ENCODE results near the gene IL6ST.
A peak's percentile ranks its signal among the peaks of the same experiment; 100 is the strongest.
"Not testable (repeated sequence)": the region's sequence is repeated elsewhere in the genome, so short reads cannot be mapped to it uniquely, and the experiment has no call there.

Gene IL6ST

GRCh38 chr5:56003679-56004078 lies 8.9 kb upstream of the IL6ST start:
- DNase-seq, result no peak

DNA sequence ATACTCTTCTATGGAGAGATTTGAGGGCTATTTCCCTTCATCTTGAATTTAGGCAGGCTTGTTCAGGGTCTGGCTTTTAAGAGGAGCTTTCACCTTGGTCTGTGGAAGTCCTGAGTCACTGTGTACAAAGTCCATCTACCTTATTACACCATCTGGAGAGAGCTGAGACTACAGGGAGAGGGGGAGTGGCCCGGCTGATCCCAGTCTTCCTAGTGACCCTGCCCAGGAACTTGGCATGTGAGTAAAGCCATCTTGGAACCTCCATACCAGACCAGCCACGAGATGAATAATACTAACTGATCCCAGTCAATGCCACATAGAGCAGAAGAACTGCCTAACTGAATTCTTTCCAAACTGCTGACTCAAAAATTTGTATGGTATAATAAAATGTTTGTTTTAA lies 8.4 kb upstream of the IL6ST start:
- DNase-seq, result no peak

DNA sequence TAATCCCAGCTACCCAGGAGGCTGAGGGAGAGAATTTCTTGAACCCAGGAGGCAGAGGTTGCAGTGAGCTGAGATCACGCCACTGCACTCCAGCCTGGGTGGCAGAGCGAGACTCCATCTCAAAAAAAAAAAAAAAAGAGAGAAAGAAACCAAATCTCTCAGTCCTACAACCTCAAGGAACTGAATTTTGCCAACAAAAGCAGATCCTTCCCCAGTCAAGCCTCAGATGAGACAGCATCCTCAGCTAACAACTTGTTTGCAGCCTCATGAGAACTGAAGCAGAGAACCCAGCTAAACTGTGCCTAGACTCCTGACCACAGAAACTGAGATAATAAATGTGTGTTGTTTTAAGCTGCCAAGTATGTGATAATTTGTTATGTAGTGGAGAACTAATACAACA lies 7.5 kb upstream of the IL6ST start:
- DNase-seq, result no peak

DNA sequence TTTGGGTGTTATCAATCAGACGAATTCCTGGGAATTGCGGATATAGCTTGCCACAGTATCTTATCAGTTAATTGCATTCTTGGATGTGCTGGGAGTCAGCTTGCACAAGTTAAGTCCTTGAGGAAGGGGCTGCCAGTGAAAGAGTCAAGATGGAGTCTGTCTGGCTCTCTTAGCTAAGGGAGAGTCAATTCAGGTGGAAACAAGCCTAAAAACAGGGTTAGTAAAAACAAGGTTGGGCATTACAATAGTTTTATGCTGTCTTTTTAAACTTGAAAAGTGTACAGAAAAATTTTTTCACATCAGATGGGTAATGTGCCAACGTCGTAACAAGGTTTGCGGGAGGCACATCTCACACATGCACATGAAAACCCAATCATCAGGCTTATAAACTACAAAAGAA lies 5.5 kb upstream of the IL6ST start:
- DNase-seq, result not testable (repeated sequence)

DNA sequence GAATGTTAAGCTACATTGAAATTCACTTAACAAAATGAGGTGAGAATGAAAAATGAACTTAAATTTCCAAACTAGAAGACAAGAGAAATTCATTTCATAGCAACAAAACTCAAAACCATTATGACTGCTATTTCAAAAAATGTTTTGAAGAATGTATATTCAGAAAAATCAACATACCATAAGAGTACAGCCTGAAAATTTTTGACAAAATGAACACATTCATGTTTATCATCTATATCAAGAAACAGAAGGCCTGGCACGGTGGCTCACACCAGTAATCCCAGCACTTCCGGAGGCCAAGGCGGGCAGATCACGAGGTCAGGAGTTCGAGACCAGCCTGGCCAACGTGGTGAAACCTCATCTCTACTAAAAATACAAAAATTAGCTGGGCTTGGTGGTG lies 4.2 kb upstream of the IL6ST start:
- no peak for DNase-seq

DNA sequence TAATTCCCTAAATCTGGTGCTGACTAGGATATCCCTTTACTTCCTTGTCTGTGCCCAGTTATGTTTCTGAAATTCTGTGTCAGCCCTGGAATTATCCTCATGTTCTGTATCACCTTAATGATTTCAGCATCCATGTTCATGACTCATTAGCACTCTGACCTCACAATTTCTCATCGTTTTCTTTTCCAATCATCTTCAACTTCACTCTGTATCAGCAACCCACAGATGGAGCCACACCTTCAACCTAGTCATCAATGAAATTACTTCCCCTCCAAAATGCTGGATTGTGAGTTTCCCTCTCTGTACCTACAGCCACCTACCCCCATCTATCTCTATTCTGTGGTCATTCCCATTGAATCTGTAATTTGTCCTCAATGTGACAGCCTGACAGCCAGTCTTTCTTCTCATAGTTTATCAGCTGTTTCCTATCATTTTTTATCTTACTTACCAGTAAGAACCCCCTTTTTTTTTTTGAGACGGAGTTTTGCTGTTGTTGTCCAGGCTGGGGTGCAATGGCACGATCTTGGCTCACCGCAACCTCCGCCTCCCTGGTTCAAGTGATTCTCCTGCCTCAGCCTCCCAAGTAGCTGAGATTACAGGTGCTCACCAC lies 3.1 kb upstream of the IL6ST start:
- DNase-seq, result no peak

GRCh38 chr5:55994998-55995914 lies 493 bp upstream of the IL6ST start:
- peak; percentile 96 for DNase-seq

DNA sequence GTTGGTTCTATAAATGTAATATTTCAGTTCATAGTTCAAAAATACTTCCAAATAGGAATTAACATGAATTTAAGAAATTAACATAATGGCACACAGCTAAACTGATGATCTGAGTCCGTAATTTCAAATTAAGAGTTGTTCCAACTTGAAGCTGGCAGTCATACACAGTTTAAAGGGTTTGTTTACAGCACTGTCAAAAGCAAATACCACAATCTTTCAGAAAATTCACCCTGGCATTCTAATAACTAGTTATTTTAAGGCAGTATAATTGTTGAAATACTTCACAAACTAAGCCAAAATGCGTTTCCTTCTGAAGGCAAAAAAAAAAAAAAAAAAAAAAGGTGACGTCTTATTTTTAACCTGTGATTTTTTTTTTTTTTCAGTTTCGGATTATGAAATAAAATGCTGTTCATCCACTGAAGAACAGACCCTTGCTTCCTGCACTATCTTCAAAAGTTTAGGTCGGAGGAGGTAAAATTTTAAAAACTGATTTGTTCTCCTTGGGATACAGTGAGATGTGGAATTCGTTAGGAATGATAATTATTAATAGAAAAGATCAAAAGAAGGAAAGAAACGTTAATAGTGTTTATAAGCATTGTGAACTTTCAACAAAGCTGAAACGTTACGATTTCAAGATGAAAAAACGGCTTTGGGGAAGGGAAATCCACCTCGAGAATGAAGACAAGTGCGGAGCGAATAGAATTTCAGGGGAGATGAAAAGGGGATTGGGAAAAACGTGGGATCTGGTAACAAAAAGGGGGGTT lies 850 bp downstream of the IL6ST start:
- no peak for DNase-seq

- DNase-seq, result no peak
Measured at GRCh38 chr5:55993013-55993412, 1.8 kb downstream of the IL6ST start.

- DNase-seq, result no peak
Measured at GRCh38 chr5:55991768-55992486, 2.8 kb downstream of the IL6ST start.

DNA sequence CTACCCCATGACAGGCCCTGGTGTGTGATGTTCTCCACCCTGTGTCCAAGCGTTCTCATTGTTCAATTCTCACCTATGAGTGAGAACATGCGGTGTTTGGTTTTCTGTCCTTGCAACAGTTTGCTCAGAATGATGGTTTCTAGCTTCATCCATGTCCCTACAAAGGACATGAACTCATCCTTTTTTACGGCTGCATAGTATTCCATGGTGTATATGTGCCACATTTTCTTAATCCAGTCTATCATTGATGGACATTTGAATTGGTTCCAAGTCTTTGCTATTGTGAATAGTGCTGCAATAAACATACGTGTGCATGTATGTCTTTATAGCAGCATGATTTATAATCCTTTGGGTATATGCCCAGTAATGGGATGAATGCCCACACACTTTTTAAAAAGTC lies 3.9 kb downstream of the IL6ST start:
- not testable (repeated sequence) for DNase-seq

GRCh38 chr5:55989860-55990259 lies 4.9 kb downstream of the IL6ST start:
- DNase-seq, result no peak

DNA sequence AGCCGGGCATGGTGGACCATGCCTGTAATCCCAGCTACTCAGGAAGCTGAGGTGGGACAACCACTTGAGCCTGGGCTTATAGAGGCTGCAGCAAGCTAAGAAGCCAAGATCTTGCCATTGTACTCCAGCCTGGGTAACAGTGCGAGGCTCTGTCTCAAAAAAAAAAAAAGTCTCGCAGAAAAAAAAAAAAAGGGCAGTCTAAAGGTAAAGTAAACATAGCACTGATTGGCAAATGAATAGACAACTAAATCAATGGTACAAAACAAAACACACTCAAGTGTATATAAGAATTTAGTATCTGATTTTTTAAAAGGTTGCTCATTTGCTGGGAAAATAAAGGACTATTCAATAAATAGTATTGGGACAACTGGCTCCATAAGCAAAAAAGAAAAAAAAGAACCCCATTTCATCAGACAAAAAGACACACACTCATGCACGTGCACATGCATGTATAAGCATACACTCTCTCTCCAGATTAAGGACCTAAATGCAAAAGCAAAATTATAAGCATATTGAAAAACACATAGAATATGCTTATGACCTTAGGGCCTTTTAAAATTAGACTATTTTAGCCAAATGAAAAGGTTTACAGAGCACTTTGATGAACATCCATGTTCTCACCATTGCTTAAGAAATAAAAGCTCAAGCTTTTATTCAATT lies 5.7 kb downstream of the IL6ST start:
- no peak for DNase-seq

DNA sequence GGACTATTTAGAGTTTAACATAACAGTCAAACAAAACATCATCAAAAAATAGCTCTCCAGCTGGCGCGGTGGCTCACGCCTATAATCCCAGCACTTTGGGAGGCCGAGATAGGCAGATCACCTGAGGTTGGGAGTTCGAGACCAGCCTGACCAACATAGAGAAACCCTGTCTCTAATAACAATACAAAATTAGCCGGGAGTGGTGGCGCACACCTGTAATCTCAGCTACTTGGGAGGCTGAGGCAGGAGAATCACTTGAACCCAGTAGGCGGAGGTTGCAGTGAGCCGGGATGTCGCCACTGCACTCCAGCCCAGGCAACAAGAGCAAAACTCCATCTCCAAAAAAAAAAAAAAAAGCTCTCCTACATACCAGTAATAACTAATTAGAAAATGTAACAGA lies 6.3 kb downstream of the IL6ST start:
- DNase-seq, result not testable (repeated sequence)

DNA sequence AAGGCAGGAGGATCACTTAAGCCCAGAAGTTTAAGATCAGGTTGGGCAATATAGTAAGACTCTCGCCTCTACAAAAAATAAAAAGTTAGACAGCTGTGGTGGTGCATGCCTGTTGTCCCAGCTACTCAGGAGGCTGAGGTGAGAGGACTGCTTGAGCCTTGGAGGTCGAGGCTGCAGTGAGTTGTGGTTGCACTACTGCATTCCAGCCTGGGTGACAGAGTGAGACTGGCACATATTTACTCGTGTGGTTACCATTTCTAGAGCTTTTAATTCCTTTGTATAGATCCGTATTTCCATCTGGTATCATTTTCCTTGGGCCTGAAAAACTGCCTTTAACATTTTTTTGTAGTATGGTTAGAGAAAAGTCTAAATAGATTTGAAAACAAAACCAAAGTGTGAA lies 7.8 kb downstream of the IL6ST start:
- no peak for DNase-seq

GRCh38 chr5:55985181-55985580 lies 9.6 kb downstream of the IL6ST start:
- DNase-seq, result no peak

- no peak for DNase-seq
Measured at GRCh38 chr5:55983986-55984385, 10.8 kb downstream of the IL6ST start.

DNA sequence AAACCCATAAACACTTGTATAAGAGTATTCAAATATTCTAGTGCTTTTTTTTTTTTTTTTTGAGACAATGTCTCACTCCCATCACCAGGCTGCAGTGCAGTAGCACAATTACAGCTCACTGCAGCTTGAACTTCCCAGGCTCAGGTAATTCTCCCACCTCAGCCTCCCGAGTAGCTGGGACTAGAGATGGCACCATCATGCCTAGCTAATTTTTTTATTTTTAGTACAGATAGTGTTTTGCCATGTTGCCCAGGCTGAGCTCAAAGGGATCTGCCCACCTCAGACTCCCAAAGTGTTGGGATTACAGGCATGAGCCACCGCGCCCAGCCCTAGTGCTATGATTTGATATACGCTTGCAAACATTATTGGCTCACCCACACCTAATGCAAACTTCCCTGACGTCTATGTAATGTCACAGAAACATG lies 11.8 kb downstream of the IL6ST start:
- DNase-seq, result no peak

GRCh38 chr5:55973296-55973695 lies 21.5 kb downstream of the IL6ST start:
- no peak for DNase-seq

DNA sequence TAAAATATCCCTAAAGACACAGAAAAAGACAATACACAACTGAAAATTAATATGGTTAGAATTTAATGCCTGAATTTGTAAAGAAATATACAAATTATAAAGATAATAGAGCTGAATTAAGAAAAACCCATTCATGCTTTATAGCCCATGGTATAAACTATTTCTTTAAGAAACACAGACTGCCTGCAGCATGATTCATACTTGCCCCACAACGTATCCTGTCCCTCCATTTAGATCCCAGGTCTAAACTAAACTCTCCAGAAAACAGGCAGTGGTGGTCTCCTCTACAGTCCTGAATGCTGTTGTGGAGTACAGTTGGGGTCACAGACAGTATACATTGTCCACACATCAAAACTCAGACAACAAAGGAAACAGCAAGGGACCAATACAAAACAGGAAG lies 24.8 kb downstream of the IL6ST start:
- no peak for DNase-seq

DNA sequence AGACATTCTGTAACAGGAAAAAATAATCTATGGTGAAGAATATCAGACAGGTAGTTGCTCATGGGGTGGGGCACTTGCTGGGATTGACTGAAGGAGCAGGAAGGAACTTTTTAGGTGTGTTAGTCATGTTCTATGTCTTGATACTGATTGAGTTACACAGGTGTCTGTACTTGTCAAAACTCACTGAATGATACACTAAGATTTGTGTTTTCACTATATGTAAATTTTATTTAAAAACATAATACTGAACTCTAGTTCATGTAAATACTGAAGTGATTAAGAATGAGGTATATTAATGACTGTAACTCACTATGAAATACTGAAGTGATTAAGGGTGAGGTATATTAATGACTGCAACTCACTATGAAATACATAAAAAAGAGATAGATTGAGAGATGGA lies 28.5 kb downstream of the IL6ST start:
- no peak for DNase-seq

DNA sequence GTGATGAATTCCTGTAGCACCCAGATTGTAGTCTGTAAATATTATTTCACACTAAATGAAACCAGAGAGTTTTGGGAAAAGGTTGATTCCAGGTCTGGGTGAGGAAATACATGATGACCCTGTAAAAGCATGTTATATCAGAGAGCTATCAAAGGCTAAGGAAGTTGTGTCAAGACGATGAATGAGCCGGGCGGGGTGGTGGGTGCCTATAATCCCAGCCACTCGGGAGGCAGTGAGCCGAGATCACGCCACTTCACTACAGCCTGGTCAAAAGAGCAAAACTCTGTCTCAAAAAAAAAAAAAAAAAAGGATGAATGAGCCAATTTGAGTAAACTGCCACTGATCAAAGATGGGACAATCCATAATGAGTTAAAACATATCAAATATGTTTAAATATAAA lies 29.2 kb downstream of the IL6ST start:
- no peak for DNase-seq

DNA sequence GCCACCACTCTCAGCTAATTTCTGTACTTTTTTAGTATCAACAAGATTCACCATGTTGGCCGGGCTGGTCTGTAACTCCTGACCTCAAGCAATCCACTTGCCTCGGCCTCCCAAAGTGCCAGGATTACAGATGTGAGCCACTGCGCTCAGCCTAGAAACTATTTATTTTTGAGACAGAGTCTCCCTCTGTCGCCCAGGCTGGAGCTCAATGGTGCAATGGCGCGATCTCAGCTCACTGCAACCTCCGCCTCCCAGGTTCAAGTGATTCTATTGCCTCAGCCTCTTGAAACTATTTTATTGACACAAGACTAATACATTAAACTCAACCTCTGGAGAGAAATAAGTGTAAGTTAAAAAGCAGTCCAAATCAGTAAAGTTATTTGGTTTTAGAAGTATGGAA lies 34.0 kb downstream of the IL6ST start:
- DNase-seq, result no peak

Measured in SHP77 (cell line).